IMR-90 (cell line): Measurements from ENCODE around the gene CAPN2.

Experiments
- BHLHE40 ChIP-seq: fragments of 150-350 bp; IDR thresholded peaks from 2 replicates; pipeline ENCODE4 v1.6.1; 2016; ENCODE audit warnings: mild to moderate bottlenecking, low read depth, low read length
- FOS ChIP-seq: fragments of 150-350 bp; IDR thresholded peaks from 2 replicates; pipeline ENCODE4 v1.6.1; 2016; ENCODE audit warnings: low read depth, low read length
- MAFK ChIP-seq: IDR thresholded peaks from 2 replicates; pipeline ENCODE4 v1.6.1; 2012; ENCODE audit warnings: low read depth, low read length, improper control_type of control experiment
- MAZ ChIP-seq: IDR thresholded peaks from 2 replicates; pipeline ENCODE4 v1.6.1; 2012; ENCODE audit warnings: low read depth, mild to moderate bottlenecking, low read length, improper control_type of control experiment, moderate library complexity, borderline replicate concordance
- NFE2L2 ChIP-seq: fragments of 150-350 bp; IDR thresholded peaks from 2 replicates; pipeline ENCODE4 v1.6.1; 2016; ENCODE audit warnings: low read depth, mild to moderate bottlenecking, low read length
- RAD21 ChIP-seq: IDR thresholded peaks from 2 replicates; pipeline ENCODE4 v1.6.1; 2012; ENCODE audit warnings: low read length, improper control_type of control experiment
- RFX5 ChIP-seq: IDR thresholded peaks from 2 replicates; pipeline ENCODE4 v1.8.0; 2012; ENCODE audit warnings: low read depth, mild to moderate bottlenecking, low read length, moderate library complexity
- SMC3 ChIP-seq: fragments of 150-350 bp; IDR thresholded peaks from 2 replicates; pipeline ENCODE4 v1.6.1; 2016; ENCODE audit warnings: low read depth, mild to moderate bottlenecking, antibody characterized with exemption, low read length, moderate library complexity
- TF ChIP-seq, protein P1 (sequence below): conservative IDR thresholded peaks from 2 replicates; pipeline ENCODE4 v1.5.1; 2012; ENCODE audit warnings: mild to moderate bottlenecking, low read depth, low read length, improper control_type of control experiment
- TF ChIP-seq, protein P2 (sequence below): fragments of 150-350 bp; IDR thresholded peaks from 2 replicates; pipeline ENCODE4 v1.6.1; 2016; ENCODE audit warnings: low read depth, mild to moderate bottlenecking, low read length, moderate library complexity, borderline replicate concordance
- TF ChIP-seq, protein P3 (sequence below): fragments of 150-350 bp; IDR thresholded peaks from 2 replicates; pipeline ENCODE4 v1.6.1; 2017; ENCODE audit warnings: mild to moderate bottlenecking, antibody characterized with exemption, low read length, low read depth

DNA sequence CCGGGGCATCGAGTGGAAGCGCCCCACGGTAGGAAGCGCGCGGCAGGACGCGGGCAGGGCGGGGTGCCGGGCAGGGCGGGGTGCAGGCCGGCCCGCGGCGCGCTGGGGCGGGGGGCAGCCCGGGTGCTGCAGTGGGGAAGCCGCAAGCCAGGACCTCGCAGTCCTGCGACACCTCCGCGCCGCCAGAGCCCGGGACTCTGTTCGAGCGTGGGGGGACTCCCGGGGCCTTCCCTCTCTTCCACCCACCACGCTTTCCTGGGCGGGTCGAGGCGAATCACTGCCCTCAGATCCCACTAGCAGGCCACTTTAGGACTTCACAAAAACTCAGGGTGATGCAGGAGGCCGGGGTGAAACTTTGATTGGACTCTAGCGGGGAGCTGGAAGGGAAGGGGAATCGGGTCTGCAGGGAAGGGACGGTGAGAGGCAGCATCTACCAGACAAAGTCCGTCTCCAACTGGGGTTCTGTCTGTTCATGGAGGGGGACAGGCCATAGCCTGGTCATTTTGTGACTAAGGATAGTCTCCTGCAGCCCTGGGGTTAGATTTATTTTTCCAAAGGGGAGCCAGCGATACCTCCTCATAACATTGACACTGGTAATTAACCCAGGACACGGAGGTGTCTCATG lies 623 bp downstream of the CAPN2 start:
- TF ChIP-seq, protein P1, sequence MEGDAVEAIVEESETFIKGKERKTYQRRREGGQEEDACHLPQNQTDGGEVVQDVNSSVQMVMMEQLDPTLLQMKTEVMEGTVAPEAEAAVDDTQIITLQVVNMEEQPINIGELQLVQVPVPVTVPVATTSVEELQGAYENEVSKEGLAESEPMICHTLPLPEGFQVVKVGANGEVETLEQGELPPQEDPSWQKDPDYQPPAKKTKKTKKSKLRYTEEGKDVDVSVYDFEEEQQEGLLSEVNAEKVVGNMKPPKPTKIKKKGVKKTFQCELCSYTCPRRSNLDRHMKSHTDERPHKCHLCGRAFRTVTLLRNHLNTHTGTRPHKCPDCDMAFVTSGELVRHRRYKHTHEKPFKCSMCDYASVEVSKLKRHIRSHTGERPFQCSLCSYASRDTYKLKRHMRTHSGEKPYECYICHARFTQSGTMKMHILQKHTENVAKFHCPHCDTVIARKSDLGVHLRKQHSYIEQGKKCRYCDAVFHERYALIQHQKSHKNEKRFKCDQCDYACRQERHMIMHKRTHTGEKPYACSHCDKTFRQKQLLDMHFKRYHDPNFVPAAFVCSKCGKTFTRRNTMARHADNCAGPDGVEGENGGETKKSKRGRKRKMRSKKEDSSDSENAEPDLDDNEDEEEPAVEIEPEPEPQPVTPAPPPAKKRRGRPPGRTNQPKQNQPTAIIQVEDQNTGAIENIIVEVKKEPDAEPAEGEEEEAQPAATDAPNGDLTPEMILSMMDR = no peak
- TF ChIP-seq BHLHE40 = no peak
- no peak for TF ChIP-seq RAD21
- TF ChIP-seq, protein P2, sequence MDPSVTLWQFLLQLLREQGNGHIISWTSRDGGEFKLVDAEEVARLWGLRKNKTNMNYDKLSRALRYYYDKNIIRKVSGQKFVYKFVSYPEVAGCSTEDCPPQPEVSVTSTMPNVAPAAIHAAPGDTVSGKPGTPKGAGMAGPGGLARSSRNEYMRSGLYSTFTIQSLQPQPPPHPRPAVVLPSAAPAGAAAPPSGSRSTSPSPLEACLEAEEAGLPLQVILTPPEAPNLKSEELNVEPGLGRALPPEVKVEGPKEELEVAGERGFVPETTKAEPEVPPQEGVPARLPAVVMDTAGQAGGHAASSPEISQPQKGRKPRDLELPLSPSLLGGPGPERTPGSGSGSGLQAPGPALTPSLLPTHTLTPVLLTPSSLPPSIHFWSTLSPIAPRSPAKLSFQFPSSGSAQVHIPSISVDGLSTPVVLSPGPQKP = no peak
- TF ChIP-seq, protein P3, sequence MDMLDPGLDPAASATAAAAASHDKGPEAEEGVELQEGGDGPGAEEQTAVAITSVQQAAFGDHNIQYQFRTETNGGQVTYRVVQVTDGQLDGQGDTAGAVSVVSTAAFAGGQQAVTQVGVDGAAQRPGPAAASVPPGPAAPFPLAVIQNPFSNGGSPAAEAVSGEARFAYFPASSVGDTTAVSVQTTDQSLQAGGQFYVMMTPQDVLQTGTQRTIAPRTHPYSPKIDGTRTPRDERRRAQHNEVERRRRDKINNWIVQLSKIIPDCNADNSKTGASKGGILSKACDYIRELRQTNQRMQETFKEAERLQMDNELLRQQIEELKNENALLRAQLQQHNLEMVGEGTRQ = no peak
- TF ChIP-seq FOS = no peak
- TF ChIP-seq SMC3 = no peak
- no peak for TF ChIP-seq MAFK
- no peak for TF ChIP-seq NFE2L2
- no peak for TF ChIP-seq RFX5
- no peak for TF ChIP-seq MAZ
